GM18526 (cell line): ENCODE measurements around the gene RPUSD2.

Experiments
- POLR2A ChIP-seq: IDR thresholded peaks from 3 replicates; pipeline ENCODE4 v1.6.1; 2011; ENCODE audit not compliant: insufficient read length; ENCODE audit errors: extremely low read depth

The RPUSD2 gene

GRCh38 chr15:40569129-40569953, at the start of gene RPUSD2:
TSS of gene RPUSD2 (plus strand) at chr15:40569299. CDS start at chr15:40569338, 39 bp downstream.
- peak; percentile 80 for TF ChIP-seq POLR2A

GRCh38 chr15:40523611-40524010, 45.5 kb upstream of the RPUSD2 start:
- TF ChIP-seq POLR2A, result no peak

GRCh38 chr15:40525855-40526254, 43.2 kb upstream of the RPUSD2 start:
- TF ChIP-seq POLR2A, result no peak

- TF ChIP-seq POLR2A, result no peak
Measured at GRCh38 chr15:40528801-40529200, 40.3 kb upstream of the RPUSD2 start.

- no peak for TF ChIP-seq POLR2A
Measured at GRCh38 chr15:40533763-40534364, 35.2 kb upstream of the RPUSD2 start.

GRCh38 chr15:40534371-40534770, 34.7 kb upstream of the RPUSD2 start:
- TF ChIP-seq POLR2A, result no peak

GRCh38 chr15:40536501-40536900, 32.6 kb upstream of the RPUSD2 start:
- no peak for TF ChIP-seq POLR2A

- TF ChIP-seq POLR2A, result no peak
Measured at GRCh38 chr15:40538976-40539375, 30.1 kb upstream of the RPUSD2 start.

- no peak for TF ChIP-seq POLR2A
Measured at GRCh38 chr15:40543082-40543481, 26.0 kb upstream of the RPUSD2 start.

- TF ChIP-seq POLR2A, result no peak
Measured at GRCh38 chr15:40543631-40544294, 25.3 kb upstream of the RPUSD2 start.

GRCh38 chr15:40545457-40545856, 23.6 kb upstream of the RPUSD2 start:
- TF ChIP-seq POLR2A, result no peak

- TF ChIP-seq POLR2A, result no peak
Measured at GRCh38 chr15:40548610-40549009, 20.5 kb upstream of the RPUSD2 start.

- TF ChIP-seq POLR2A, result no peak
Measured at GRCh38 chr15:40549894-40550293, 19.2 kb upstream of the RPUSD2 start.

GRCh38 chr15:40550341-40551037, 18.6 kb upstream of the RPUSD2 start:
- no peak for TF ChIP-seq POLR2A

GRCh38 chr15:40554161-40554525, 15.0 kb upstream of the RPUSD2 start:
- TF ChIP-seq POLR2A, result no peak
